ENCODE measurements around the gene CHST15. TPM values are rescaled to one million over a fixed set of nuclear protein-coding genes. Genes with fewer than 3 reads are reported as not detected.

Gene CHST15
- total and polyA plus RNA-seq, 2 donors from 2014 or later: 2.8 to 39.7 TPM

- no peaks in the 10 kb centered on the region for H3K36me3 ChIP-seq (ENCODE audit: control insufficient read depth in 2 of 3, insufficient read depth in 3 of 3, low read length in 3 of 3)
These were observed 75.7 kb downstream of the CHST15 start for GRCh38 chr10:124017729-124018128.

GRCh38 chr10:124016804-124017375 lies 76.5 kb downstream of the CHST15 start:
- TF ChIP-seq, protein P1, sequence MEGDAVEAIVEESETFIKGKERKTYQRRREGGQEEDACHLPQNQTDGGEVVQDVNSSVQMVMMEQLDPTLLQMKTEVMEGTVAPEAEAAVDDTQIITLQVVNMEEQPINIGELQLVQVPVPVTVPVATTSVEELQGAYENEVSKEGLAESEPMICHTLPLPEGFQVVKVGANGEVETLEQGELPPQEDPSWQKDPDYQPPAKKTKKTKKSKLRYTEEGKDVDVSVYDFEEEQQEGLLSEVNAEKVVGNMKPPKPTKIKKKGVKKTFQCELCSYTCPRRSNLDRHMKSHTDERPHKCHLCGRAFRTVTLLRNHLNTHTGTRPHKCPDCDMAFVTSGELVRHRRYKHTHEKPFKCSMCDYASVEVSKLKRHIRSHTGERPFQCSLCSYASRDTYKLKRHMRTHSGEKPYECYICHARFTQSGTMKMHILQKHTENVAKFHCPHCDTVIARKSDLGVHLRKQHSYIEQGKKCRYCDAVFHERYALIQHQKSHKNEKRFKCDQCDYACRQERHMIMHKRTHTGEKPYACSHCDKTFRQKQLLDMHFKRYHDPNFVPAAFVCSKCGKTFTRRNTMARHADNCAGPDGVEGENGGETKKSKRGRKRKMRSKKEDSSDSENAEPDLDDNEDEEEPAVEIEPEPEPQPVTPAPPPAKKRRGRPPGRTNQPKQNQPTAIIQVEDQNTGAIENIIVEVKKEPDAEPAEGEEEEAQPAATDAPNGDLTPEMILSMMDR (IDR thresholded peaks at IDR 0.05; ENCODE audit: borderline replicate concordance, extremely low read depth, insufficient read depth): no peak
- intact Hi-C loops (cut with DNase I): no loop called here
- peak in 3 of 5 donors; percentile 35 to 49 (median 40) for DNase-seq
- Histone ChIP-seq H3K9me3 (ENCODE audit: control insufficient read depth in 2 of 3, insufficient read depth in 1 of 3, low read length in 3 of 3) (peaks cover 0 to 4% (median 0%) of the 10 kb centered on the region in 3 donors), H3K9ac (ENCODE audit: low read length in 3 of 3) (no peak overlapping the region), H3K36me3 (ENCODE audit: control insufficient read depth in 2 of 3, insufficient read depth in 3 of 3, low read length in 3 of 3) (no peaks in the 10 kb centered on the region), H3K27ac (ENCODE audit: low read depth in 2 of 2, low read length in 2 of 2) (no peak overlapping the region), H3K27me3 (ENCODE audit: control insufficient read depth, insufficient read depth, low read length) (no peaks in the 10 kb centered on the region), H3K4me1 (ENCODE audit: control insufficient read depth in 2 of 3, insufficient read depth in 2 of 3, low read depth in 1 of 3, low read length in 3 of 3) (no peaks in the 10 kb centered on the region), H3K4me3 (ENCODE audit: low read length in 3 of 3) (no peak overlapping the region)
- no peak for FAIRE-seq

More at GRCh38 chr10:124017729-124018128, 75.7 kb downstream of the CHST15 start:
- FAIRE-seq (no peak), DNase-seq (peak in 1 of 5 donors; percentile 49)
- Histone ChIP-seq H3K27me3 (ENCODE audit: control insufficient read depth, insufficient read depth, low read length) (no peaks in the 10 kb centered on the region), H3K27ac (ENCODE audit: low read depth in 2 of 2, low read length in 2 of 2) (no peak overlapping the region), H3K4me3 (ENCODE audit: low read length in 3 of 3) (no peak overlapping the region), H3K9me3 (ENCODE audit: control insufficient read depth in 2 of 3, insufficient read depth in 1 of 3, low read length in 3 of 3) (peaks cover 0 to 4% (median 0%) of the 10 kb centered on the region in 3 donors), H3K9ac (ENCODE audit: low read length in 3 of 3) (no peak overlapping the region), H3K4me1 (ENCODE audit: control insufficient read depth in 2 of 3, insufficient read depth in 2 of 3, low read depth in 1 of 3, low read length in 3 of 3) (no peaks in the 10 kb centered on the region)
- TF ChIP-seq, protein P1 (IDR thresholded peaks at IDR 0.05; ENCODE audit: borderline replicate concordance, extremely low read depth, insufficient read depth): no peak
- intact Hi-C loops (cut with DNase I): no loop called here

GRCh38 chr10:124015991-124016390 lies 77.4 kb downstream of the CHST15 start:
- no peaks in the 10 kb centered on the region for H3K36me3 ChIP-seq (ENCODE audit: control insufficient read depth in 2 of 3, insufficient read depth in 3 of 3, low read length in 3 of 3)
- no peak overlapping the region for H3K9ac ChIP-seq (ENCODE audit: low read length in 3 of 3)
- H3K9me3 ChIP-seq (ENCODE audit: control insufficient read depth in 2 of 3, insufficient read depth in 1 of 3, low read length in 3 of 3): peaks cover 0 to 4% (median 0%) of the 10 kb centered on the region in 3 donors
- no peak for FAIRE-seq
- TF ChIP-seq, protein P1 (IDR thresholded peaks at IDR 0.05; ENCODE audit: borderline replicate concordance, extremely low read depth, insufficient read depth): no peak
- H3K4me1 ChIP-seq (ENCODE audit: control insufficient read depth in 2 of 3, insufficient read depth in 2 of 3, low read depth in 1 of 3, low read length in 3 of 3): no peaks in the 10 kb centered on the region
- H3K27ac ChIP-seq (ENCODE audit: low read depth in 2 of 2, low read length in 2 of 2): no peak overlapping the region
- peak in 1 of 5 donors; percentile 37 for DNase-seq
- H3K4me3 ChIP-seq (ENCODE audit: low read length in 3 of 3): no peak overlapping the region
- intact Hi-C loops (cut with DNase I): no loop called here
- no peaks in the 10 kb centered on the region for H3K27me3 ChIP-seq (ENCODE audit: control insufficient read depth, insufficient read depth, low read length)
